Adrenal gland (tissue), 5 donors: ENCODE measurements around the gene PLXDC2.

Experiments
- POLR2A ChIP-seq, 2 donors: fragments of 450-650 bp; IDR thresholded peaks; one replicate each; pipeline ENCODE4 v1.6.1; 2017; ENCODE audit warnings: antibody characterized with exemption in 2 of 2, mild to moderate bottlenecking in 2 of 2, moderate library complexity in 1 of 2
- TF ChIP-seq, protein P1 (sequence below), 6 experiments: fragments of 450-650 bp in 4 of 6; fragments of 200-600 bp in 2 of 6; sonication (generic) in 1 of 6; IDR thresholded peaks; 1 replicate in 5 of 6; 2 replicates in 1 of 6; pipeline versions ENCODE4 v1.5.1 to v1.8.0; 2016 to 2021; ENCODE audit warnings: antibody characterized with exemption in 6 of 6, mild to moderate bottlenecking in 2 of 6, moderate library complexity in 1 of 6
- donor health status: DM: no; HTN: no; CAD: no.

DNA sequence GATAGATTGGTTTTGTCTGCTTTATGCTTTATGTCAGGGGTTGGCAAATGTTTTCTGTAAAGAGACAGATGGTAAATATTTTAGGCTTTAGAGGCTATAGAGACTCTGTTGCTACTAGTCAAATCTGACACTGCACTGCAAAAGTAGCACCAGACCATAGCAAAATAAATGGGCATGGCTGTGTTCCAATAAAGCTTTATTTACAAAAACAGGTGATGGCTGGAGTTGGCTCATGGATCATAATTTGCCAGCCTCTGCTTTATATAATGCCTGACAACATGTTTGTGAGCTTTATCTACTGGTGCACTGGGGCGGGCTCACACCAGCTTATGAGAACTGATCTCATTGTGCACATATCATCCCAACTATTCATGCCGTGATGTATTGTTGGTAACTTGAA lies 120.1 kb downstream of the PLXDC2 start:
- TF ChIP-seq POLR2A (IDR thresholded peaks at IDR 0.05) = no peak
- TF ChIP-seq, protein P1, sequence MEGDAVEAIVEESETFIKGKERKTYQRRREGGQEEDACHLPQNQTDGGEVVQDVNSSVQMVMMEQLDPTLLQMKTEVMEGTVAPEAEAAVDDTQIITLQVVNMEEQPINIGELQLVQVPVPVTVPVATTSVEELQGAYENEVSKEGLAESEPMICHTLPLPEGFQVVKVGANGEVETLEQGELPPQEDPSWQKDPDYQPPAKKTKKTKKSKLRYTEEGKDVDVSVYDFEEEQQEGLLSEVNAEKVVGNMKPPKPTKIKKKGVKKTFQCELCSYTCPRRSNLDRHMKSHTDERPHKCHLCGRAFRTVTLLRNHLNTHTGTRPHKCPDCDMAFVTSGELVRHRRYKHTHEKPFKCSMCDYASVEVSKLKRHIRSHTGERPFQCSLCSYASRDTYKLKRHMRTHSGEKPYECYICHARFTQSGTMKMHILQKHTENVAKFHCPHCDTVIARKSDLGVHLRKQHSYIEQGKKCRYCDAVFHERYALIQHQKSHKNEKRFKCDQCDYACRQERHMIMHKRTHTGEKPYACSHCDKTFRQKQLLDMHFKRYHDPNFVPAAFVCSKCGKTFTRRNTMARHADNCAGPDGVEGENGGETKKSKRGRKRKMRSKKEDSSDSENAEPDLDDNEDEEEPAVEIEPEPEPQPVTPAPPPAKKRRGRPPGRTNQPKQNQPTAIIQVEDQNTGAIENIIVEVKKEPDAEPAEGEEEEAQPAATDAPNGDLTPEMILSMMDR (IDR thresholded peaks at IDR 0.05) = no peak
